Peyer's patch (tissue), 4 donors: ENCODE measurements around the gene SHANK1.
"Not testable (repeated sequence)": the region's sequence is repeated elsewhere in the genome, so short reads cannot be mapped to it uniquely, and the experiment has no call there.

Source experiments
- POLR2A ChIP-seq, 2 donors: fragments of 450-650 bp; IDR thresholded peaks; one replicate each; pipeline ENCODE4 v1.5.1; 2017; ENCODE audit warnings: antibody characterized with exemption in 2 of 2, mild to moderate bottlenecking in 2 of 2, moderate library complexity in 2 of 2
- TF ChIP-seq, protein P1 (sequence below), 6 experiments: fragments of 450-650 bp in 4 of 6; fragments of 200-600 bp in 2 of 6; sonication (generic) in 1 of 6; IDR thresholded peaks; one replicate each; pipeline ENCODE4 v1.5.1; 2017 to 2019; ENCODE audit warnings: antibody characterized with exemption in 6 of 6, mild to moderate bottlenecking in 3 of 6, moderate library complexity in 1 of 6

DNA sequence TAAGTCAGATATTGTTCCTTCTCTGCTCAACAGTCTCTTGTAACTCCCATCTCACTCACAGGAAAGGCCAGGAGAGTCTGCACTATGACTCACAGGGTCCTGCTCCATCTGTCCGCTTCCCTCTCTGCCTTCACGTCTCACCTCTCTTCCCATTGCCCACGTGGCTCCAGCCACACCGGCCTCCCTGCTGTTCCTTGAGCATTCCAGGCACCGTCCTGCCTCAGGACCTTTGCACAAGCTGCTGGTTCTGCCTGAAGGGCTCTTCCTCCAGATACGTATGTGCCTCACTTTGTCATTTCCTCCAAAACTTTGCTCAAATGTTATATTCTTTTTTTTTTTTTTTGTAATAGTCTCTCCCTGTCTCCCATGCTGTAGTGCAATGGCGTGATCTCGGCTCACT, 36.6 kb upstream of the SHANK1 start:
- TF ChIP-seq, protein P1, sequence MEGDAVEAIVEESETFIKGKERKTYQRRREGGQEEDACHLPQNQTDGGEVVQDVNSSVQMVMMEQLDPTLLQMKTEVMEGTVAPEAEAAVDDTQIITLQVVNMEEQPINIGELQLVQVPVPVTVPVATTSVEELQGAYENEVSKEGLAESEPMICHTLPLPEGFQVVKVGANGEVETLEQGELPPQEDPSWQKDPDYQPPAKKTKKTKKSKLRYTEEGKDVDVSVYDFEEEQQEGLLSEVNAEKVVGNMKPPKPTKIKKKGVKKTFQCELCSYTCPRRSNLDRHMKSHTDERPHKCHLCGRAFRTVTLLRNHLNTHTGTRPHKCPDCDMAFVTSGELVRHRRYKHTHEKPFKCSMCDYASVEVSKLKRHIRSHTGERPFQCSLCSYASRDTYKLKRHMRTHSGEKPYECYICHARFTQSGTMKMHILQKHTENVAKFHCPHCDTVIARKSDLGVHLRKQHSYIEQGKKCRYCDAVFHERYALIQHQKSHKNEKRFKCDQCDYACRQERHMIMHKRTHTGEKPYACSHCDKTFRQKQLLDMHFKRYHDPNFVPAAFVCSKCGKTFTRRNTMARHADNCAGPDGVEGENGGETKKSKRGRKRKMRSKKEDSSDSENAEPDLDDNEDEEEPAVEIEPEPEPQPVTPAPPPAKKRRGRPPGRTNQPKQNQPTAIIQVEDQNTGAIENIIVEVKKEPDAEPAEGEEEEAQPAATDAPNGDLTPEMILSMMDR (IDR thresholded peaks at IDR 0.05), result not testable (repeated sequence)
- TF ChIP-seq POLR2A (IDR thresholded peaks at IDR 0.05), result not testable (repeated sequence)
